HG03097 (cell line): ENCODE measurements around the gene ZMYND11.

Experiments used
- ATAC-seq: cut with Tn5 transposase; IDR thresholded peaks from one replicate; pipeline ENCODE4 v1.9.1; 2021; ENCODE audit not compliant: unreplicated experiment, low FRiP score

Gene ZMYND11

GRCh38 chr10:190216-190615, 55.0 kb downstream of the ZMYND11 start:
- ATAC-seq, result no peak

DNA sequence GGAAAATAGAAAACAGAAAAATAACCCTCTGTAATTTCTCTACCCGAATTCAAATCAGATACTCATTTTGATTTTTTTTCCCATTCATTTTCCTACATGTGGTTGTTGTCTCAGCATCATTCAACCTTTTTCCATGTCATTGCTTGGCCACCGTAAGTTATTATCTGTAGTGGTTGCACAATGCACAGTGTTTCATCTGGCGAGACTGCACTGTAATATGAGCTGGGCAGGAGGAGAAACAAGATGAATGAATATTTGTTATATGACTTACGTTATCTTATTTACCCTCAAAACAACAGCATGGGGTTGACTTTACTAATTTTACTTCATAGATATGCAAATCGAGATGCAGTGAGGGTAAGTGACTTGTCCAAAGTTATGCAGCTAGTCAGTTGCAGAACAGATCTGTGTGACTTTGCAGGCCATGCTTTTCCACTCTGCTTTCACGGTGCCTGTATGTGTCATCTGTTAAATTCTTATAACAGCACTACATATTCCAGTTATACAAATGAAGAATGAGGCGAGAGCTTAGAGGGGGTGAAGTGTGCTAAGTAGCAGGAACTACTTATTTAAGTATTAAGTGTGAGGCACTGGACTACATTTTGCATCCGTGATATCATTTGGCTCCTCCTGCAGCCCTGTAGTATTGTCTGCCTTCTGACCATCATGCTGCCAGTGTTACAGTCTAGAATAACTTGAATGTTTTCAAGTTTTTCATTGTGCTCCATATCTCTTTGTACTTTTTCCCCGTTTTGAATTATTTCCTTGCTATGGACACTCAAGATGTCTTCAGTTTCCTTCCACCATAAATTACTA, 56.7 kb downstream of the ZMYND11 start:
- no peak for ATAC-seq

DNA sequence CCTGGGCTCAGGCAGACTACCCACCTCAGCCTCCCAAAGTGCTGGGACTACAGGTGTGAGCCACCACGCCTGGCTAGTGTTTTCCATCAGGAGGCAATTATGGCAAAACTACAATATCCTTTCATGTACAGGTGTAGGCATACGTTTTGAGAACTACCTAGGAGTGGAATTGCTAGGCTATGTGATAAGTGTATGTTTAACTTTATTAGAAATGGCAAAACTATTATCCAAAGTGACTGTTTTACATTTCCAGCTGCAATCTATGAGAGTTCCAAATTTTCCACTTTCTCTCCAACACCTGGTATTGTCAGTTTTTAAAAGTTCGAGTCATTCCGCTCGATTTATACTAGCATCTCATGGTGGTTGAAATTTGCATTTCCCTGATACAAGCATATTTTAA, 59.0 kb downstream of the ZMYND11 start:
- ATAC-seq, result no peak

- no peak for ATAC-seq
These were observed 65.2 kb downstream of the ZMYND11 start for GRCh38 chr10:200405-200804.

GRCh38 chr10:201328-201771, 66.1 kb downstream of the ZMYND11 start:
- ATAC-seq, result no peak

- no peak for ATAC-seq
These were observed 73.4 kb downstream of the ZMYND11 start for GRCh38 chr10:208616-209015.

DNA sequence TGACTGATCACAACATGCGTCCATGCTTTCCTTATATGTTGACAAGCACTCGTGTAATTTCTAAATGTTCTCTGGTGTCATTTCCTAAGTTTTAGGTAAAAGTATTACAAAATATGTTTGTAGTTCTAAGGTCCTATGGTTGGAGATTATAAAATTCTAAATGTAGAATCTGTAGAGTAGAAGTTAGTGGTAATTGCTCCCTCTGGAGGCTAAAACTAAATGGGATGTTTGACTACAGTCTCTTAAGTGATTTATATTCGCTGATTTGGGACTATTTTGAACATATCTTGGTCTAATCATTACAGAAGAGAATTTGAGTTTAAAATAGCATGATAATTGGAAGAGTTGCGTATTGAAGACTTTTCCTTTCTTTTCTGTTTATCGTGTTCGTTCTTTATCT, 74.1 kb downstream of the ZMYND11 start:
- ATAC-seq, result no peak

- ATAC-seq, result no peak
These were observed 75.0 kb downstream of the ZMYND11 start for GRCh38 chr10:210297-210696.

DNA sequence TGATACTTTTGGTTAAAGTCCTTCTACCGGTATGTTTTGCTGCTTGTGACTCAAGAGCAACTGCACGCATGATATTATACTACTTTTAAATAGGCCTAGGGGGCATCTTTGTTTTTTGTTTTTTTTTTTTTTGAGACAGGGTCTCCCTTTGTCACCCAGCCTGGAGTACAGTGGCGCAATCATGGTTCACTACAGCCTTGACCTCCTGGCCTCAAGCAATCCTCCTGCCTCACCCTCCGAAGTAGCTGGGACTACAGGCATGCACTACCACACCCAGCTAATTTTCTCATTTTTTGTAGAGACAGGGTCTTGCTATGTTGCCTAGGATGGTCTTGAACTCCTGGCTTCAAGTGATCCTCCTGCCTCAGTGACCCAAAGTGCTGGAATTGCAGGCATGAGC, 80.2 kb downstream of the ZMYND11 start:
- ATAC-seq, result no peak

DNA sequence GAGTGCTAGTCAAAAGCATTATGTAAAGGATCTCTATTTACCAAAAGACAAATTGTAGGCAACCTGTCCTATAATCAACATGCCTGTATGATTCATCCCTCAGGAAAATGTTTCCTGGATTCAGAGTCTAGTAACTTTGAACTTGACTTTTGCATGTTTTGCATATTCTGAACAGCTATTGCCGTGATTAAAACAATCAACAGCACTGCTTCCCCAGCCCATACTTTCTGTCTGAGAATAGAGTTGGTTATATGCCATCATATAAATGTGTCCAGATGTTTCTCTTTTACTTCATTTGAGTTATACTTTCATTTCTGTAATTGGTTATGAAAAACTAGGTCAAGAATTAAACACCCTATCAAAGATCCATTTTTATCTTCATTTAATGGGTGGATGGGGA, 83.5 kb downstream of the ZMYND11 start:
- no peak for ATAC-seq

DNA sequence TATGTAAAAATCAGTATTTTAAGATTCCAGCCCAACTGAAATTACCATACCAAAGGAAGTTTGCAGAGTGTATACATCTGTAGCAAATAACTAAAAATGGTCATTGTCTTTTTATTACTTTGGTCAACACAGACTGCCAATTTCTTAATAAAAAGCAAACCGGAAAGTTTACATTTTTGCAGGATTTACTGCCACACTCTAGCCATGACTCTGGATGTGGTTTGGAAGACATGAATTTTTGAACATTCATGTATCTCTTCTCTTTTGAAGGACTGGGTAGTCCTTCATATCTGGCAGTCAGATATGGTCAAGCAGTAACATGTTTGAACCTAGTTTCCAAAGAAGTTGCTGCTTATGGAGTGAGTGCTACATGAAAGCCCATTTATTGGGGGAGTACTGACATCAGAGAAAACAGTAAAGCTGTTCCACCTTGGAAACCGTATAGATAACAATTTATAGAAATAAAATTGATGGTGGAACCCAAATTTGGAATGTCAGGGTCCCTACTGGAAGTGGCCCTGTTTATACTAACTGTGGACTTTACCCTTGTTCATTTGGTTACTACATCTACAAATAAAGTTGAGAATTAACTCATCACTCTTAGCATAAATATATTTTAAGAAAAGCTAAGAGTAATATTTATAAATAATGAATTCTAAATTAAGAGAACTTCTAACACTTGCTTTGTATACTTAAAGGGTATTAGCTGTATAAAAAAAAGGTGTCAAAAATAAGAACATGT, 84.6 kb downstream of the ZMYND11 start:
- ATAC-seq, result no peak

GRCh38 chr10:224571-224970, 89.3 kb downstream of the ZMYND11 start:
- ATAC-seq, result no peak

DNA sequence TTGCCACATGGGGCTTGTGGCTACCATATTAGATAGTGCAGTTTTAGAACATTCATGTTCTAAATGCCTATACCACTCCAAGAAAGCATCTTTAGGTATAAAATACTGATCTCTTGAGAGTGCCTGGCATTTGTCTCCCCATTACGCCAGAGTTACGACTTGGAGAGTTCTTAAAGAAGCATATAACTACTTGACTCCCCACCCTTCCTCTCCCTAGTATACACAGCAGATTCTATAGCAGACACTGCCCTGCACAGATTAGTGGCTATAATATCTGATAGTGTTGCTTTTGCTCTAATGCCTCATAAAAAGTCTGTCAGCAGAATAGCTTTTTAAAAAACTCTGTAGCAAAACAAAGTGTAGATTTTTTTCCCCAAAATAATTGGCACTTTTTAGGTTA, 90.8 kb downstream of the ZMYND11 start:
- no peak for ATAC-seq

- ATAC-seq, result no peak
These were observed 91.8 kb downstream of the ZMYND11 start for GRCh38 chr10:227014-227413.

DNA sequence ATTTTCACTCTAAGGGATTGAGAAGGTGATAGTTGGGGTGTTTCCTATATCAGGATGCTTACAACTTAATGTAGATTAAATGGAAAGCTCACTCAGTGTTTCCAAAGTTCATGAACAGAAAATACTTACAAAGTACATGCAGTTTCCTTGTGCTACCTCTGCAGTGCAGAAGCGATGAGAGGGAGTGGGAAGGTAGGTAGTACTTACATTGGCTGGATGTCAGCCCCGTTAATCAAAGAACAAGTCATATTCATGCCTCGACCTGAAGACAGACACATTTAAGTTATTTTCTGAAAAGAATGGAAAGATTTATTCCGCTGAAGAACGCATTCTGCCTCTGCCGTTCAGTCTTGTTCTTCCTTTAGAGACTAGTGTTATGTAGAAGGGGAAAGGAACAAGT, 93.1 kb downstream of the ZMYND11 start:
- no peak for ATAC-seq

GRCh38 chr10:230758-231157, 95.5 kb downstream of the ZMYND11 start:
- no peak for ATAC-seq

GRCh38 chr10:232061-232460, 96.8 kb downstream of the ZMYND11 start:
- no peak for ATAC-seq

DNA sequence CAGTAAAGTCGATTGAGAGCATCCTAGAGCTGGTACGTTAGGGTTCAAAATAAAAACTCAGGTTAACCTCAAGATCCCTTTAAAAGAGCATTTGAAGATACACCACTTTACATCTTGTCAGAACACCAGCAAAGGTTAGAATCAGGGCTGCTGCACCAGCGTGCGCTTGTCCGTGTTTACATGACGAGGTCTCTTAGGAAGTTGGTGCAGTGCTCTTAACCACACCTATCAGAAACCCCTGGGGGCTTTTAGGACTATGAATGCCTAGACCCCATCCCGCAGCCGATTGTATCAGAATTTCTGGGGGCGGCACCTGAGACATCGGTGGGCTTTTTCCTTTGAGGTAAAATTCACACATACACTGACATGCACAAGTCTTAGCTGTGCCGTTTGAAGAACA, 97.6 kb downstream of the ZMYND11 start:
- no peak for ATAC-seq

DNA sequence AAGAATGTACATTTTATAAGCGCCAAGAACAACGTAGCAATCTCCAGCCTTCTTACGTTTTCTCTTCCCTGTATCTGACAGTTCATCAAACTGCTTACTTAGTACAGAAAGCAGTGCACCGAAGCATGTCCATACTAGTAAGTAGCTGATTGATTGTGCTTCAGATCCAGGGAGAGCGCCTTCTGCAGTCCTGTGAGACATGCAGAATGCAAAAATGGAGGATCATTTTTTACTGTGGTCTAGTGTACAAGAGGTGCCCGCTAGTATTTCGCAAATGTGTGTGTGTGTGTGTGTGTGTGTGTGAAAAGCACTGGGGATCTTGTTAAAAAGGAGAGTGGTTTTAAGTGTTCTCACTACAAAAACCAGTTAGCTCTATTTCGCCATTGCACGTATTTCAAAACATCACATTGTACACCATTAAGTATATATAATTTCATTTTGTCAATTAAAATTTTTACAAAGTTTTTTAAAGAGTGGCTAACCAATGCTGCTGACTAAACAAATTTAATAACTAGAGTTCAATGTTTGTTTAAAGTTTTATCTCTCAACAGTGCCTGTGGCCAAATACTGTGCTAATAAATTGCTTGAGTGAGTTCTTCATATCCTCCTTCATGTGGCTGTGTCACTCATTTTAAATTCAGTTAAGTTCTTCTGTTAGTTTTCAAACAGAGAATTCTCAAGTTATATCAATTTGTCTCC, 99.6 kb downstream of the ZMYND11 start:
- no peak for ATAC-seq

- ATAC-seq, result no peak
These were observed 100.7 kb downstream of the ZMYND11 start for GRCh38 chr10:235915-236314.

- ATAC-seq, result no peak
These were observed 103.9 kb downstream of the ZMYND11 start for GRCh38 chr10:239109-239508.
